ENCODE measurements around the gene DDIT4. TPM values are rescaled to one million over a fixed set of nuclear protein-coding genes. Genes with fewer than 3 reads are reported as not detected.
"Not testable (repeated sequence)": the region's sequence is repeated elsewhere in the genome, so short reads cannot be mapped to it uniquely, and the experiment has no call there.

DDIT4 gene
- total RNA-seq, 4 donors from 2014 or later, result 77.4 to 247 (median 146) TPM

- TF ChIP-seq POLR2AphosphoS5 (IDR thresholded peaks at IDR 0.05) (peak in 1 of 2 donors; percentile 46), CTCF (IDR thresholded peaks at IDR 0.05) (no peak), EP300 (IDR thresholded peaks at IDR 0.05) (no peak)
- peak overlapping the region; percentile 98 to 100 (median 99) for H3K27ac ChIP-seq (replicated peaks in 1 of 4)
- 76% methylated on average over 6 of the region's 6 CpGs for WGBS
- H3K4me3 ChIP-seq, result peak overlapping the region; percentile 65 to 95 (median 86)
- intact Hi-C loops (cut with DNase I), result no loop called here
- no peaks in the 10 kb centered on the region for H3K27me3 ChIP-seq
- H3K4me1 ChIP-seq, result peaks cover 25 to 43% (median 38%) of the 10 kb centered on the region in 4 donors
- DNase-seq (ENCODE audit: extremely low spot score), result no peak
- H3K36me3 ChIP-seq, result peaks cover 13 to 27% (median 18%) of the 10 kb centered on the region in 4 donors
- no peaks in the 10 kb centered on the region for H3K9me3 ChIP-seq
Measured at GRCh38 chr10:72276421-72277339, 3.0 kb downstream of the DDIT4 start.

GRCh38 chr10:72277340-72277995, 3.7 kb downstream of the DDIT4 start:
- Histone ChIP-seq H3K4me3 (peak overlapping the region in 1 of 4 donors; percentile 78), H3K27ac (replicated peaks in 1 of 4) (peak overlapping the region; percentile 98 to 100 (median 99)), H3K4me1 (peaks cover 17 to 38% (median 33%) of the 10 kb centered on the region in 4 donors), H3K36me3 (peaks cover 13 to 27% (median 18%) of the 10 kb centered on the region in 4 donors), H3K27me3 (no peaks in the 10 kb centered on the region), H3K9me3 (no peaks in the 10 kb centered on the region)
- no peak for DNase-seq (ENCODE audit: extremely low spot score)
- TF ChIP-seq POLR2A (IDR thresholded peaks at IDR 0.05; ENCODE audit: low read depth) (no peak), EP300 (IDR thresholded peaks at IDR 0.05) (no peak), CTCF (IDR thresholded peaks at IDR 0.05) (no peak), POLR2AphosphoS5 (IDR thresholded peaks at IDR 0.05) (no peak)
- 71% methylated on average over 5 of the region's 5 CpGs for WGBS
- intact Hi-C loops (cut with DNase I), result no loop called here

- no peak for DNase-seq (ENCODE audit: extremely low spot score)
- Histone ChIP-seq H3K4me3 (no peak overlapping the region), H3K9me3 (no peaks in the 10 kb centered on the region), H3K27me3 (no peaks in the 10 kb centered on the region), H3K4me1 (peaks cover 14 to 33% (median 29%) of the 10 kb centered on the region in 4 donors), H3K27ac (replicated peaks in 1 of 4) (peak overlapping the region in 3 of 4 donors; percentile 98 to 100 (median 99)), H3K36me3 (peaks cover 13 to 27% (median 18%) of the 10 kb centered on the region in 4 donors)
- WGBS, result 97% methylated on average over 3 of the region's 3 CpGs
- TF ChIP-seq POLR2AphosphoS5 (IDR thresholded peaks at IDR 0.05), result no peak
- TF ChIP-seq CTCF (IDR thresholded peaks at IDR 0.05), result no peak
- no peak for TF ChIP-seq POLR2A (IDR thresholded peaks at IDR 0.05; ENCODE audit: low read depth)
- TF ChIP-seq EP300 (IDR thresholded peaks at IDR 0.05), result no peak
- intact Hi-C loops (cut with DNase I), result no loop called here
Measured at GRCh38 chr10:72277996-72278667, 4.4 kb downstream of the DDIT4 start.

- H3K27ac ChIP-seq (replicated peaks in 1 of 4), result peak overlapping the region in 2 of 4 donors; percentile 99 to 100
Measured at GRCh38 chr10:72278668-72279393, 5.1 kb downstream of the DDIT4 start.

GRCh38 chr10:72279587-72279986, 5.9 kb downstream of the DDIT4 start:
- intact Hi-C loops (cut with DNase I); DNase-seq (ENCODE audit: extremely low spot score); H3K27ac ChIP-seq (replicated peaks in 1 of 4): not testable (repeated sequence)

More at GRCh38 chr10:72278668-72279393, 5.1 kb downstream of the DDIT4 start:
- Histone ChIP-seq H3K4me3 (no peak overlapping the region), H3K36me3 (peaks cover 13 to 27% (median 18%) of the 10 kb centered on the region in 4 donors), H3K27me3 (no peaks in the 10 kb centered on the region), H3K4me1 (peaks cover 14 to 33% (median 27%) of the 10 kb centered on the region in 4 donors), H3K9me3 (no peaks in the 10 kb centered on the region)
- no peak for DNase-seq (ENCODE audit: extremely low spot score)
- intact Hi-C loops (cut with DNase I), result no loop called here
- TF ChIP-seq POLR2AphosphoS5 (IDR thresholded peaks at IDR 0.05) (no peak), CTCF (IDR thresholded peaks at IDR 0.05) (no peak), POLR2A (IDR thresholded peaks at IDR 0.05; ENCODE audit: low read depth) (no peak), EP300 (IDR thresholded peaks at IDR 0.05) (no peak)
- 88% methylated on average over 5 of the region's 5 CpGs for WGBS

More at GRCh38 chr10:72279587-72279986, 5.9 kb downstream of the DDIT4 start:
- H3K9me3 ChIP-seq, H3K4me3 ChIP-seq, H3K27me3 ChIP-seq: not testable (repeated sequence)
- Histone ChIP-seq H3K36me3 (peaks cover 13 to 20% (median 16%) of the 10 kb centered on the region in 4 donors), H3K4me1 (peaks cover 14 to 33% (median 27%) of the 10 kb centered on the region in 4 donors)
- WGBS, result 89% methylated on average over 7 of the region's 7 CpGs
